D721Med (cell line): ENCODE measurements around the gene KRT73.

ENCODE experiments used
- DNase-seq: peaks from one replicate; pipeline ENCODE4 v3.0.0; 2011; ENCODE audit warnings: low spot score; ENCODE audit not compliant: insufficient read length
- FAIRE-seq: peaks from 2 replicates; lab custom pipeline; 2011; peaks lifted over from hg19 to GRCh38; lab: Jason Lieb, UNC
- CTCF ChIP-seq: IDR thresholded peaks from 2 replicates; pipeline ENCODE4 v1.5.1; 2012; ENCODE audit warnings: mild to moderate bottlenecking, control low read depth; ENCODE audit not compliant: insufficient read depth; ENCODE audit errors: missing control alignments

The KRT73 gene

GRCh38 chr12:52618216-52618615, at the start of gene KRT73:
Gene KRT73 (minus strand): TSS chr12:52618559. CDS start chr12:52618524, 35 bp downstream.
- FAIRE-seq (no peak), DNase-seq (no peak)
- TF ChIP-seq CTCF: no peak

GRCh38 chr12:52667931-52668330, 49.6 kb upstream of the KRT73 start:
- FAIRE-seq (no peak), DNase-seq (no peak)
- TF ChIP-seq CTCF: no peak

- TF ChIP-seq CTCF: no peak
- FAIRE-seq: no peak
These were observed 49.1 kb upstream of the KRT73 start for GRCh38 chr12:52667509-52667908.

DNA sequence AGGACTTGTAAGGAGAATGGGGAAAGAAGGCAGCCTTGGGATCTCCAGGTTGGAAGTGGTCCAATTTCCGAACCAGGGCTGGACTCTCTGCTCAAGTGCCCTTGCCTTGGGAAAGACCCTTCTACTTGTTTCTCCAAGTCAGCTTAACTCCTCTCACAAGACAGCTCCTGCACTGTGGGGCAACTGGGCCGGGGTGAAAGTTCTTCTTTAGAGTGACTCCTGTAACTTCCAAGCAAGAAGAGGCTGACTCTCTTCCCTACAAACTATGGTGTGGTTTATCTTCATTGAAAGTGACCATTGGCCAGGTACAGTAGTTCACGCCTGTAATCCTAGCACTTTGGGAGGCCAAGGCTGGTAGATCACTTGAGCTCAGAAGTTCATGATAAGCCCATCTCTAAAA, 48.1 kb upstream of the KRT73 start:
- DNase-seq: no peak
- no peak for FAIRE-seq

More at GRCh38 chr12:52667509-52667908, 49.1 kb upstream of the KRT73 start:
- no peak for DNase-seq

DNA sequence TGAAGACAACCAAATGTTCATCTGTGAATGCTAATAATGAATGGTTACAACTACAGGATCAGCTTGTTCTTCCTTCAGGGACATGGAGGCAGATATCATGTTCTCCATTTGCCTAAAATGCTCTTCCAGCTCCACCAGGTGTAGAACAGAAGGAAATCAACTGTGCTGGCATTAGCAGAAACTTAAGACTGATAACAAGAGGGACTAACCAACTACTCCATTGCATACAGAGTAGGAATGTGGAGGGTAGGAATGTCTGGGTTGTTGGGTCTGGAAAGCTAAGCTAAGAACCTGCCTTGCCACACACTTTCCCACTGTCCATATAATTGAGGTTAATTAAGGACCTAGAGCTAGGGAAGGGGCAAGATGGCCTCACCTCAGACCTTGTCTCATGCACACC, 45.1 kb upstream of the KRT73 start:
- FAIRE-seq (no peak), DNase-seq (no peak)
- TF ChIP-seq CTCF: no peak

More for the DNA sequence above, 48.1 kb upstream of the KRT73 start:
- TF ChIP-seq CTCF: no peak

- FAIRE-seq (no peak), DNase-seq (no peak)
- TF ChIP-seq CTCF: no peak
These were observed 44.5 kb upstream of the KRT73 start for GRCh38 chr12:52662918-52663229.

GRCh38 chr12:52662093-52662917, 43.9 kb upstream of the KRT73 start:
- DNase-seq (no peak), FAIRE-seq (no peak)
- TF ChIP-seq CTCF: no peak
